HCT116 (cell line): ENCODE data around the gene CCDC38. TPM values are rescaled to one million over a fixed set of nuclear protein-coding genes. Genes with fewer than 3 reads are reported as not detected.

Experiments
- ATAC-seq: fragments of 200-7000 bp; cut with Tn5 transposase; 2 replicates; pipeline ENCODE4 v1.9.1; 2020; ENCODE audit warnings: mild to moderate bottlenecking, moderate library complexity
- Bru-seq: library from RNA; stranded (reverse); fragments of 400-500 nt; gene quantifications from one replicate; lab custom pipeline; 2021; lab: Mats Ljungman, UMichigan
- BruChase-seq, 2 experiments: library from RNA; stranded (reverse); fragments of 400-500 nt; gene quantifications; one replicate each; lab custom pipeline; 2021; lab: Mats Ljungman, UMichigan
- BruUV-seq: library from RNA; stranded (reverse); fragments of 400-500 nt; replicated peaks from 2 replicates; lab custom pipeline; 2021; lab: Mats Ljungman, UMichigan
- CTCF ChIA-PET: fragments of 300-600 bp; sonication (Branson Sonifier 250); formaldehyde crosslinking; loops from one replicate; lab custom pipeline; 2021; ENCODE audit warnings: antibody characterized with exemption; lab: Charles Lee
- POLR2A ChIA-PET: fragments of 300-600, 350-600 bp; sonication (Branson Sonifier 250); formaldehyde crosslinking; loops from one replicate; lab custom pipeline; 2021; ENCODE audit warnings: antibody characterized with exemption; lab: Charles Lee
- RAD21 ChIA-PET, 2 experiments: fragments of 300-600 bp; sonication (Branson Sonifier 250); formaldehyde crosslinking; loops; one replicate each; lab custom pipeline; 2023; ENCODE audit warnings: low total read pairs in 2 of 2; ENCODE audit not compliant: uncharacterized antibody in 2 of 2, unreplicated experiment in 2 of 2, low non-redundant PET in 1 of 2; lab: Charles Lee
- DNase-seq: peaks from one replicate; pipeline ENCODE4 v3.0.0-alpha.2; 2010; ENCODE audit warnings: low read depth, low spot score
- H2AFZ ChIP-seq: fragments of 200-600 bp; shearing (Covaris generic), sonication (generic); 2 replicates; pipeline ENCODE4 v1.6.1; 2017; ENCODE audit warnings: low read depth, mixed run types, mixed read lengths, antibody characterized with exemption, low read length; ENCODE audit not compliant: poor library complexity, severe bottlenecking
- H3K27ac ChIP-seq: 2 replicates; pipeline ENCODE4 v1.5.1; 2012; ENCODE audit warnings: low read depth, low read length
- H3K27me3 ChIP-seq: fragments of 200-600 bp; sonication (generic); 2 replicates; pipeline ENCODE4 v1.6.1; 2016; ENCODE audit warnings: mixed run types, low read length, mixed read lengths; ENCODE audit not compliant: insufficient read depth
- H3K36me3 ChIP-seq, 2 experiments: fragments of 200-500 bp in 1 of 2; fragments of 200-600 bp in 1 of 2; sonication (Bioruptor generic) in 1 of 2; sonication (generic) in 1 of 2; 2 replicates each; pipeline versions ENCODE4 v1.5.1 to v1.6.1; 2014 to 2016; ENCODE audit warnings: low read length in 2 of 2, inconsistent platforms in 1 of 2, mixed read lengths in 1 of 2, mixed run types in 1 of 2; ENCODE audit not compliant: insufficient read depth in 2 of 2, control insufficient read depth in 1 of 2
- H3K4me1 ChIP-seq, 2 experiments: fragments of 200-600 bp in 1 of 2; sonication (generic) in 1 of 2; 2 replicates each; pipeline versions ENCODE4 v1.5.1 to v1.6.1; 2012 to 2017; ENCODE audit warnings: low read length in 2 of 2, inconsistent platforms in 1 of 2, mild to moderate bottlenecking in 1 of 2, mixed read lengths in 1 of 2, mixed run types in 1 of 2, moderate library complexity in 1 of 2; ENCODE audit not compliant: insufficient read depth in 2 of 2, control insufficient read depth in 1 of 2
- H3K4me2 ChIP-seq: fragments of 200-600 bp; sonication (generic); 2 replicates; pipeline ENCODE4 v1.6.1; 2017; ENCODE audit warnings: mixed run types, low read length, mixed read lengths
- H3K4me3 ChIP-seq, 2 experiments: fragments of 200-600 bp in 1 of 2; sonication (generic) in 1 of 2; replicated peaks in 1 of 2; 2 replicates each; pipeline ENCODE4 v1.5.1; 2011 to 2016; ENCODE audit warnings: low read length in 2 of 2, control low read depth in 1 of 2, low read depth in 1 of 2, mild to moderate bottlenecking in 1 of 2, mixed read lengths in 1 of 2, mixed run types in 1 of 2
- H3K79me2 ChIP-seq: fragments of 200-600 bp; sonication (generic); 2 replicates; pipeline ENCODE4 v1.6.1; 2017; ENCODE audit warnings: mild to moderate bottlenecking, mixed run types, low read length, moderate library complexity, mixed read lengths; ENCODE audit not compliant: insufficient read depth
- H3K9ac ChIP-seq: fragments of 200-600 bp; sonication (generic); 2 replicates; pipeline ENCODE4 v1.6.1; 2016; ENCODE audit warnings: low read length, mixed read lengths
- H3K9me2 ChIP-seq: fragments of 200-600 bp; sonication (generic), shearing (Covaris generic); 2 replicates; pipeline ENCODE4 v1.6.1; 2017; ENCODE audit warnings: mixed run types, mild to moderate bottlenecking, moderate library complexity; ENCODE audit not compliant: insufficient read depth
- H3K9me3 ChIP-seq, 2 experiments: fragments of 200-500 bp in 1 of 2; fragments of 200-600 bp in 1 of 2; sonication (Bioruptor generic) in 1 of 2; sonication (generic) in 1 of 2; 2 replicates each; pipeline ENCODE4 v1.6.1; 2014 to 2017; ENCODE audit warnings: low read length in 2 of 2, mixed read lengths in 2 of 2, inconsistent platforms in 1 of 2, low read depth in 1 of 2, mild to moderate bottlenecking in 1 of 2, mixed run types in 1 of 2, moderate library complexity in 1 of 2; ENCODE audit not compliant: control insufficient read depth in 1 of 2, insufficient read depth in 1 of 2
- H4K20me1 ChIP-seq: fragments of 200-600 bp; sonication (generic), shearing (Covaris generic); 2 replicates; pipeline ENCODE4 v1.6.1; 2017; ENCODE audit warnings: mixed run types, mild to moderate bottlenecking, moderate library complexity; ENCODE audit not compliant: insufficient read depth
- CEBPB ChIP-seq: IDR thresholded peaks from 2 replicates; pipeline ENCODE4 v1.6.1; 2012; ENCODE audit warnings: low read depth
- EGR1 ChIP-seq: IDR thresholded peaks from 2 replicates; pipeline ENCODE4 v1.6.1; 2012; ENCODE audit warnings: low read depth
- ELF1 ChIP-seq: IDR thresholded peaks from 2 replicates; pipeline ENCODE4 v1.6.1; 2012; ENCODE audit warnings: low read depth, borderline replicate concordance
- EZH2 ChIP-seq: fragments of 200-600 bp; sonication (generic); IDR thresholded peaks from 2 replicates; pipeline ENCODE4 v1.6.1; 2017; ENCODE audit warnings: antibody characterized with exemption, mixed run types
- EZH2phosphoT487 ChIP-seq: fragments of 200-600 bp; IDR thresholded peaks from 2 replicates; pipeline ENCODE4 v1.6.1; 2018; ENCODE audit warnings: antibody characterized with exemption, borderline replicate concordance
- JUND ChIP-seq: IDR thresholded peaks from 2 replicates; pipeline ENCODE4 v1.6.1; 2012
- POLR2A ChIP-seq: IDR thresholded peaks from 2 replicates; pipeline ENCODE4 v1.7.0; 2011; ENCODE audit warnings: borderline replicate concordance; ENCODE audit not compliant: insufficient read depth, insufficient read length; ENCODE audit errors: extremely low read depth
- RAD21 ChIP-seq: IDR thresholded peaks from 2 replicates; pipeline ENCODE4 v1.6.1; 2012; ENCODE audit warnings: low read depth, mild to moderate bottlenecking
- REST ChIP-seq: IDR thresholded peaks from 2 replicates; pipeline ENCODE4 v1.6.1; 2012; ENCODE audit warnings: low read depth
- SIN3A ChIP-seq: IDR thresholded peaks from 2 replicates; pipeline ENCODE4 v1.6.1; 2012; ENCODE audit warnings: low read depth
- SP1 ChIP-seq: IDR thresholded peaks from 2 replicates; pipeline ENCODE4 v1.6.1; 2012; ENCODE audit warnings: low read depth
- TCF7L2 ChIP-seq: IDR thresholded peaks from 2 replicates; pipeline ENCODE4 v1.7.0; 2011; ENCODE audit warnings: borderline replicate concordance, inconsistent platforms; ENCODE audit not compliant: insufficient read depth, insufficient read length; ENCODE audit errors: extremely low read depth
- YY1 ChIP-seq: IDR thresholded peaks from 2 replicates; pipeline ENCODE4 v1.6.1; 2011; ENCODE audit warnings: low read length, low read depth, moderate library complexity, mild to moderate bottlenecking; ENCODE audit not compliant: insufficient replicate concordance; ENCODE audit errors: extremely low read depth
- ZFX ChIP-seq: fragments of 450-650 bp; IDR thresholded peaks from 2 replicates; pipeline ENCODE4 v1.6.1; 2017
- ZNF274 ChIP-seq: fragments of 200-500 bp; sonication (Bioruptor generic); IDR thresholded peaks from 2 replicates; pipeline ENCODE4 v1.6.1; 2014; ENCODE audit warnings: mild to moderate bottlenecking, low read depth, low read length, inconsistent platforms
- intact Hi-C: fragments of 100-400 bp; cut with micrococcal nuclease; formaldehyde crosslinking; loops from 2 replicates; pipeline ENCODE4 v1.10.0; 2022
- long read RNA-seq: library from polyadenylated mRNA; unstranded; transcript quantifications from one replicate; pipeline ENCODE4 v2.0.0, GENCODE V29; 2021; ENCODE audit not compliant: unreplicated experiment
- polyA plus RNA-seq: library from polyadenylated mRNA; unstranded; fragments of >200 nt; gene quantifications from 2 replicates; pipeline ENCODE4 v1.2.1, GENCODE V29; 2012; ENCODE audit warnings: missing spikeins
- total RNA-seq: library from RNA; stranded (reverse); gene quantifications from one replicate; pipeline ENCODE4 v1.2.1, GENCODE V29; 2021; ENCODE audit not compliant: unreplicated experiment
- TF ChIP-seq, protein P1 (sequence below), 3 experiments: fragments of 200-600 bp in 1 of 3; sonication (generic) in 1 of 3; IDR thresholded peaks in 2 of 3; conservative IDR thresholded peaks in 1 of 3; 2 replicates each; pipeline ENCODE4 v1.5.1; 2012 to 2017; ENCODE audit warnings: low read depth in 2 of 3, low read length in 2 of 3, antibody characterized with exemption in 1 of 3, borderline replicate concordance in 1 of 3, control low read depth in 1 of 3, mild to moderate bottlenecking in 1 of 3, mixed read lengths in 1 of 3, mixed run types in 1 of 3, moderate library complexity in 1 of 3; ENCODE audit not compliant: insufficient read depth in 1 of 3
- TF ChIP-seq, protein P2 (sequence below): IDR thresholded peaks from 2 replicates; pipeline ENCODE4 v1.6.1; 2011; ENCODE audit warnings: mild to moderate bottlenecking, low read length, moderate library complexity; ENCODE audit not compliant: insufficient replicate concordance; ENCODE audit errors: extremely low read depth

Gene CCDC38
- total RNA-seq (0.27 TPM), Bru-seq, nascent RNA (percentile 21 among the genes with signal in this experiment), BruChase-seq, experiment 1, labeled RNA remaining after a 6-hour chase (percentile 15 among the genes with signal in this experiment), BruChase-seq, experiment 2, labeled RNA remaining after a 2-hour chase (percentile 20 among the genes with signal in this experiment)
- polyA plus RNA-seq = 0.02 and 0.03 TPM in 2 replicates
- long read RNA-seq, partial matches to known transcripts = 1 of 1 reads
- long read RNA-seq, other reads (novel, unspliced or antisense) = 0 of 1 reads

DNA sequence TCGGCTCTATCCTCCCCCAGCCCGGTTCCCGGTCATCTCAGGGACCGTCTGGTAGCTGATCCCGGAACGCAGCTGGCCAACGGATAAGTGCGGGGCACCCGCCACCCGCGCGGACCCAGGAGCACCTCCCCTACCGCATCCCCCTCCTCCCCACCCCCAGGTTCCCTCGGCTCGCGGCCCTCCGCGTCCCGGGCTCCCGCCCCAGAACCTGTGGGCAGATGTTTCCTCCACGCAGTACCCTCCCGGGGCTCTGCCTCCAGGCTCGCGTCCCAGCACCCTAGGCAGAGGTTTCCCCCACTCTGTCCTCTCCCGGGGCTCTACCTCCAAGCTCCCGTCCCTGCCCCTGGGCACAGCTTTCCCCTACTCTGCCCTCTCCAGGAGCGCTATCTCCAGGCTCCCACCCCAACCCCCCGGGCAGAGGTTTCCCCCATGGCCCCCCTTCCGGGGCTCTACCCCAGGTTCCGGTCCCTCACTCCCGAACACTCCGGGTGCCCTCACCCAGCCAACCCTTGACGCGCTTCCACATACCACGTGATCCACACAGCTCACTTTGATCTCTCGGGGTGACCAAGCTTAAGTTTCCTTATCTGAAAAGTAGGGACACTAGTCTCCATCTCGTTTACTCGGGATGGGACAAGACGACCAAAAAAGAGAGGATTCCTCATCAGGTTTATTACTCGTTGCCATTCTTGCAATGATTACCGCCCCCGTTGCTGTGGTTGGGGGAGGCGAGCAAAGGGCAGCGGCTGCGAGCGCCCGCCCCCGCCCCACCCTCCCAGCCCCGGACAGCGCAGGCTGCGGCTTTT lies at the start of gene CCDC38:
TSS of gene CCDC38 (minus strand) at position 91 of the 806 bp plus-strand sequence. CDS start 6,105 bp downstream, outside the sequence.
- peaks cover 4 to 8% of the 10 kb centered on the region in 2 experiments; a peak in 3 of 4 replicates for H3K4me1 ChIP-seq
- 0 out of 2 replicates have a peak, but pooled peaks cover 6% of the 10 kb centered on the region for H3K27me3 ChIP-seq
- H4K20me1 ChIP-seq = no peaks in the 10 kb centered on the region
- no TSS peak for BruUV-seq
- no peaks in the 10 kb centered on the region for H3K36me3 ChIP-seq
- RAD21 ChIA-PET = no interaction called here
- H2AFZ ChIP-seq = peak within 1 kb of the TSS; percentile 99
- POLR2A ChIA-PET = interaction anchor here (0.6 to 2.5 kb wide), 5 partner anchors 9 to 537 kb away, joined by 3 to 11 read pairs (median 3); no protein-coding TSS in a partner anchor
- no peaks in the 10 kb centered on the region for H3K79me2 ChIP-seq
- peak; percentile 73 for DNase-seq
- intact Hi-C loops = no loop called here
- H3K4me2 ChIP-seq = peak within 1 kb of the TSS; percentile 91
- peak within 1 kb of the TSS; percentile 76 to 89 for H3K4me3 ChIP-seq
- no peaks in the 10 kb centered on the region for H3K9me3 ChIP-seq
- CTCF ChIA-PET = interaction anchor here (0.7 to 1.5 kb wide), 3 partner anchors 11 to 56 kb away, joined by 3 to 8 read pairs (median 4); no protein-coding TSS in a partner anchor
- no peaks in the 10 kb centered on the region for H3K9me2 ChIP-seq
- H3K27ac ChIP-seq = peak within 1 kb of the TSS; percentile 80
- peak; percentile 91 for ATAC-seq
- H3K9ac ChIP-seq = peak within 1 kb of the TSS; percentile 81
- TF ChIP-seq, protein P1, sequence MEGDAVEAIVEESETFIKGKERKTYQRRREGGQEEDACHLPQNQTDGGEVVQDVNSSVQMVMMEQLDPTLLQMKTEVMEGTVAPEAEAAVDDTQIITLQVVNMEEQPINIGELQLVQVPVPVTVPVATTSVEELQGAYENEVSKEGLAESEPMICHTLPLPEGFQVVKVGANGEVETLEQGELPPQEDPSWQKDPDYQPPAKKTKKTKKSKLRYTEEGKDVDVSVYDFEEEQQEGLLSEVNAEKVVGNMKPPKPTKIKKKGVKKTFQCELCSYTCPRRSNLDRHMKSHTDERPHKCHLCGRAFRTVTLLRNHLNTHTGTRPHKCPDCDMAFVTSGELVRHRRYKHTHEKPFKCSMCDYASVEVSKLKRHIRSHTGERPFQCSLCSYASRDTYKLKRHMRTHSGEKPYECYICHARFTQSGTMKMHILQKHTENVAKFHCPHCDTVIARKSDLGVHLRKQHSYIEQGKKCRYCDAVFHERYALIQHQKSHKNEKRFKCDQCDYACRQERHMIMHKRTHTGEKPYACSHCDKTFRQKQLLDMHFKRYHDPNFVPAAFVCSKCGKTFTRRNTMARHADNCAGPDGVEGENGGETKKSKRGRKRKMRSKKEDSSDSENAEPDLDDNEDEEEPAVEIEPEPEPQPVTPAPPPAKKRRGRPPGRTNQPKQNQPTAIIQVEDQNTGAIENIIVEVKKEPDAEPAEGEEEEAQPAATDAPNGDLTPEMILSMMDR (IDR thresholded peaks at IDR 0.05 in 2 of 3, conservative IDR thresholded peaks at IDR 0.05 in 1 of 3; ENCODE audit: borderline replicate concordance in 1 of 3, insufficient read depth in 1 of 3, low read depth in 2 of 3, low read length in 2 of 3) = no peak
- peak; percentile 96 for TF ChIP-seq TCF7L2
- TF ChIP-seq YY1 = peak; percentile 10
- no peak for TF ChIP-seq REST
- TF ChIP-seq EZH2phosphoT487 = no peak
- peak; percentile 39; the same call in 1 of the 2 replicates for TF ChIP-seq ELF1
- TF ChIP-seq ZNF274 = no peak
- TF ChIP-seq JUND = no peak
- peak; percentile 23; the same call in 1 of the 2 replicates for TF ChIP-seq ZFX
- no peak for TF ChIP-seq EZH2
- no peak for TF ChIP-seq RAD21
- peak; percentile 26 for TF ChIP-seq POLR2A
- TF ChIP-seq, protein P2, sequence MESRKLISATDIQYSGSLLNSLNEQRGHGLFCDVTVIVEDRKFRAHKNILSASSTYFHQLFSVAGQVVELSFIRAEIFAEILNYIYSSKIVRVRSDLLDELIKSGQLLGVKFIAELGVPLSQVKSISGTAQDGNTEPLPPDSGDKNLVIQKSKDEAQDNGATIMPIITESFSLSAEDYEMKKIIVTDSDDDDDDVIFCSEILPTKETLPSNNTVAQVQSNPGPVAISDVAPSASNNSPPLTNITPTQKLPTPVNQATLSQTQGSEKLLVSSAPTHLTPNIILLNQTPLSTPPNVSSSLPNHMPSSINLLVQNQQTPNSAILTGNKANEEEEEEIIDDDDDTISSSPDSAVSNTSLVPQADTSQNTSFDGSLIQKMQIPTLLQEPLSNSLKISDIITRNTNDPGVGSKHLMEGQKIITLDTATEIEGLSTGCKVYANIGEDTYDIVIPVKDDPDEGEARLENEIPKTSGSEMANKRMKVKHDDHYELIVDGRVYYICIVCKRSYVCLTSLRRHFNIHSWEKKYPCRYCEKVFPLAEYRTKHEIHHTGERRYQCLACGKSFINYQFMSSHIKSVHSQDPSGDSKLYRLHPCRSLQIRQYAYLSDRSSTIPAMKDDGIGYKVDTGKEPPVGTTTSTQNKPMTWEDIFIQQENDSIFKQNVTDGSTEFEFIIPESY = no peak
- TF ChIP-seq EGR1 = peak; percentile 70
- peak; percentile 43 for TF ChIP-seq SP1
- peak; percentile 16; the same call in 1 of the 2 replicates for TF ChIP-seq SIN3A
- TF ChIP-seq CEBPB = no peak
